GM12874 (cell line): Measurements from ENCODE around the gene LCE1C.

Experiments
- TF ChIP-seq, protein P1 (sequence below): IDR thresholded peaks from 2 replicates; pipeline ENCODE4 v1.5.1; 2011; ENCODE audit warnings: low read depth, mild to moderate bottlenecking, control low read depth, low read length, moderate library complexity; ENCODE audit not compliant: insufficient read depth

Gene LCE1C, protein sequence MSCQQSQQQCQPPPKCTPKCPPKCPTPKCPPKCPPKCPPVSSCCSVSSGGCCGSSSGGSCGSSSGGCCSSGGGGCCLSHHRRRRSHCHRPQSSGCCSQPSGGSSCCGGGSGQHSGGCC

GRCh38 chr1:152806576-152806975 is at the start of gene LCE1C:
Gene LCE1C, minus strand, starts transcription at chr1:152806651. Its CDS starts 1,173 bp downstream, at chr1:152805478.
- TF ChIP-seq, protein P1, sequence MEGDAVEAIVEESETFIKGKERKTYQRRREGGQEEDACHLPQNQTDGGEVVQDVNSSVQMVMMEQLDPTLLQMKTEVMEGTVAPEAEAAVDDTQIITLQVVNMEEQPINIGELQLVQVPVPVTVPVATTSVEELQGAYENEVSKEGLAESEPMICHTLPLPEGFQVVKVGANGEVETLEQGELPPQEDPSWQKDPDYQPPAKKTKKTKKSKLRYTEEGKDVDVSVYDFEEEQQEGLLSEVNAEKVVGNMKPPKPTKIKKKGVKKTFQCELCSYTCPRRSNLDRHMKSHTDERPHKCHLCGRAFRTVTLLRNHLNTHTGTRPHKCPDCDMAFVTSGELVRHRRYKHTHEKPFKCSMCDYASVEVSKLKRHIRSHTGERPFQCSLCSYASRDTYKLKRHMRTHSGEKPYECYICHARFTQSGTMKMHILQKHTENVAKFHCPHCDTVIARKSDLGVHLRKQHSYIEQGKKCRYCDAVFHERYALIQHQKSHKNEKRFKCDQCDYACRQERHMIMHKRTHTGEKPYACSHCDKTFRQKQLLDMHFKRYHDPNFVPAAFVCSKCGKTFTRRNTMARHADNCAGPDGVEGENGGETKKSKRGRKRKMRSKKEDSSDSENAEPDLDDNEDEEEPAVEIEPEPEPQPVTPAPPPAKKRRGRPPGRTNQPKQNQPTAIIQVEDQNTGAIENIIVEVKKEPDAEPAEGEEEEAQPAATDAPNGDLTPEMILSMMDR: no peak

DNA sequence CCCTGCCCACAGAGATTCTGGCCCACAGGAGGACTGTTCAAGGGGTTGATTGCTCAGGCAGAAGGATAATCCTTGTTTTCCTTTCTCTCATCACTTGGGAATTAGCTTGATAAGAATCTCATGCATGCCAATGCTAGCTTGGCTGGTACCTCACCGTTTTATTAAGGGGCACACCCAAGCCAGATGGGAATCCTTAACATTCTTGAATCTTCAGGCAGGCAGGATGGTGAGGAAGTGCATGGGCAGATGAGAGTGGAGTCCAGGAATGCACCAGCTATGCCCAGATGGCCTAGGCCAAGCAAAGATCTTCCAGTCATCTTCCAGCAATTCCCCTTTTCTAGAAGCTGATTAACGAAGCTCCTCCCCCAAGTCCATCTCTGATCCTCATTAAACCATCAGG is 49.2 kb upstream of the LCE1C start:
- TF ChIP-seq, protein P1: no peak

- TF ChIP-seq, protein P1: no peak
Observed at GRCh38 chr1:152842556-152842955, 36.1 kb upstream of the LCE1C start, which contains the start of gene LCE6A. Gene LCE6A, plus strand, starts transcription at chr1:152842856. Its CDS starts 665 bp downstream, at chr1:152843521.

DNA sequence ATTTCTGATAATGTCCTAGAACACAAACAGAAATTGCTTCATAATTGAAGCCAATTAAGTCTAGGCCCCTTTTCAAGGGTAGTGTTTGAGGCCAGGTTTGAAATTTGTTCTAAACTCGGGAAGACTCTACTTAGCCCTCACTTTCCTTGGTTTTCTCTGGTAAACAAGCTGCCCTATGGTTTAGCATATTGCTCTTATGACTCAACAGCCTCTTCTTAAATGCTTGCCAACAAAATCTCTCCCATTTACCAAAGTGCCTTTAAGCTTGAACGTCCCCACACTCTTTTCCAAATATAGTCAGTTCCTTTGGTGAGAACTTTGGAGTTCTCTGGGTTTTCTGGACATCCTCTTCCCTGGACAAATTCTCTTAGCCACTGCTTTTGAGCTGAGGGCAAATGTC is 30.4 kb upstream of the LCE1C start:
- TF ChIP-seq, protein P1: no peak

GRCh38 chr1:152827173-152827572 is 20.7 kb upstream of the LCE1C start, which contains the start of gene LCE1A:
Gene LCE1A, plus strand, starts transcription at chr1:152827473. Its CDS starts 0 bp downstream, at chr1:152827473.
- TF ChIP-seq, protein P1: no peak

DNA sequence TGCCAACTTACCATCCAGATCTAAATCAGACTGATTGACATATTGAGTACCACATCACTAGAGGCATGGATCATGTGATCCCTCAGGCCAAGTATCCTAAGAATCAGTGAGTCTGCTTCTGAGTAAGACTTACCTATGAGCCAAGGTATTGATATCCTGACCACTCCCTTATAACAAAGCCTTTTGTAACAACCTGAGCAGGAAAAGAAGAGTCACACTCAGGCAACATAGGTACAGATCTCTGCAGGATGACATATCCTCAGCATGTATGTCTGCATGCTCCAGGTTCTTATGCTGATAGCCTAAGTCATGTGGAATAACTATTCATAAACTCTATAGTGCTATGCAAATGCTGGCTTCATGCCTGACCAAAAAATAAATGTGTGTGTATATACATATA is 18.5 kb upstream of the LCE1C start:
- TF ChIP-seq, protein P1: no peak

DNA sequence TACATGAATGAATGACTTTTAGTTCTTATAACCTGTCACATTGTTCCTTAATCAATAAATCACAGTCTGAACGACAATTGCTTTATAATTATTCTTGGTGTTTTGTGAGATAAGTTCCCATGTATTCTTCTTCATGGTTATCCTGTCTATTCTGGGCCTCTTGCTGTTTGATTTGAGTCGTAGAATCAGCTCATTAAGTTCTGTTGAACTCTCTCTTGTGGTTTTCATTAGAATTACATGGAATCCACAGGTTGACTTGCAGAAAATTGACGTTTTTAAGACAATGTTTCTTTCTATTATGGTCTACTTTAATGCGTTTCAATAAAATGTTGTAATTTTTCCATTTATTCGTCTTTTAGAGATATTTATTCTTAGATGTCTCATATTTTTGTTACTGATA is 16.8 kb upstream of the LCE1C start:
- TF ChIP-seq, protein P1: no peak
